ENCODE data around the gene CCDC141.

Gene CCDC141

DNA sequence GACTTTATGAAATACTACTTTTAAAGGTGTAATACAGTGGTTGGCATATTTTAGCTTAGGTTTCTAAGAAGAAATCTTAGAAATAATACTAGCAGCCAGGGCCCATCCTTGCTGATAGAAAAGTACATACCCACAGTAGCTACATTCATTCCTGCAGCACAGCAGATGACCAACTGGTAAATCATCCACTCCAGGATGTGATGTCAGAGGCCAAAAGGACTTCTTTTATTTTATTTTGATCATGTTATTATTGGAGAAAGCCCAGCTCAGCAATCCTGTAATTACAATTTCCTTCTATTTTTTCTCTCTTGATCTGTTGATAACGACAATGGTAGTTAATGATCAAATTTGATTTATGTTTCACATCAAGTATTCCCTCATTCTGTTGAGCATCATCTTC is 224.8 kb downstream of the CCDC141 start:
- TF ChIP-seq POLR2AphosphoS5 (IDR thresholded peaks at IDR 0.05; ENCODE audit: low read depth, low read length) (no peak), FOXP2 (optimal IDR thresholded peaks at IDR 0.05; ENCODE audit: borderline replicate concordance, extremely low read depth, extremely low read length, insufficient read depth) (no peak), TAF1 (IDR thresholded peaks at IDR 0.05; ENCODE audit: borderline replicate concordance, insufficient read depth, low read length) (no peak)

DNA sequence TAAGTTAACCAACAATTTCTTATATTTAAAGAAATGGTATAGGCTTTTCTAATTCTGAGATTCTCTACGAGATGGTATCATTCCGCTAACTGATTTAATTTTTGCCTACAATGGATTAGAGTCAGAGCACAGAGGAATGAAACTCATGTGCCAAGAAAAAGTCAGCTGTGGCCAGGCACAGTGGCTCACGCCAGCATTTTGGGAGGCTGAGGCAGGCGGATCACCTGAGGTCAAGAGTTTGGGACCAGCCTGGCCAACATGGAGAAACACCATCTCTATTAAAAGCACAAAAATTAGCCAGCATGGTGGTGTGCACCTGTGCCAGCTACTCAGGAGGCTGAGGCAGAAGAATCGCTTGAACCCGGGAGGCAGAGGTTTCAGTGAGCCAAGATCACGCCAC is 225.8 kb downstream of the CCDC141 start:
- TF ChIP-seq, protein P1, sequence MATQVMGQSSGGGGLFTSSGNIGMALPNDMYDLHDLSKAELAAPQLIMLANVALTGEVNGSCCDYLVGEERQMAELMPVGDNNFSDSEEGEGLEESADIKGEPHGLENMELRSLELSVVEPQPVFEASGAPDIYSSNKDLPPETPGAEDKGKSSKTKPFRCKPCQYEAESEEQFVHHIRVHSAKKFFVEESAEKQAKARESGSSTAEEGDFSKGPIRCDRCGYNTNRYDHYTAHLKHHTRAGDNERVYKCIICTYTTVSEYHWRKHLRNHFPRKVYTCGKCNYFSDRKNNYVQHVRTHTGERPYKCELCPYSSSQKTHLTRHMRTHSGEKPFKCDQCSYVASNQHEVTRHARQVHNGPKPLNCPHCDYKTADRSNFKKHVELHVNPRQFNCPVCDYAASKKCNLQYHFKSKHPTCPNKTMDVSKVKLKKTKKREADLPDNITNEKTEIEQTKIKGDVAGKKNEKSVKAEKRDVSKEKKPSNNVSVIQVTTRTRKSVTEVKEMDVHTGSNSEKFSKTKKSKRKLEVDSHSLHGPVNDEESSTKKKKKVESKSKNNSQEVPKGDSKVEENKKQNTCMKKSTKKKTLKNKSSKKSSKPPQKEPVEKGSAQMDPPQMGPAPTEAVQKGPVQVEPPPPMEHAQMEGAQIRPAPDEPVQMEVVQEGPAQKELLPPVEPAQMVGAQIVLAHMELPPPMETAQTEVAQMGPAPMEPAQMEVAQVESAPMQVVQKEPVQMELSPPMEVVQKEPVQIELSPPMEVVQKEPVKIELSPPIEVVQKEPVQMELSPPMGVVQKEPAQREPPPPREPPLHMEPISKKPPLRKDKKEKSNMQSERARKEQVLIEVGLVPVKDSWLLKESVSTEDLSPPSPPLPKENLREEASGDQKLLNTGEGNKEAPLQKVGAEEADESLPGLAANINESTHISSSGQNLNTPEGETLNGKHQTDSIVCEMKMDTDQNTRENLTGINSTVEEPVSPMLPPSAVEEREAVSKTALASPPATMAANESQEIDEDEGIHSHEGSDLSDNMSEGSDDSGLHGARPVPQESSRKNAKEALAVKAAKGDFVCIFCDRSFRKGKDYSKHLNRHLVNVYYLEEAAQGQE (IDR thresholded peaks at IDR 0.05; ENCODE audit: insufficient read depth in 1 of 2, low read depth in 2 of 2, low read length in 2 of 2) = no peak
- TF ChIP-seq POLR2AphosphoS5 (IDR thresholded peaks at IDR 0.05; ENCODE audit: low read depth, low read length) (no peak), FOXP2 (optimal IDR thresholded peaks at IDR 0.05; ENCODE audit: borderline replicate concordance, extremely low read depth, extremely low read length, insufficient read depth) (no peak), SIN3A (IDR thresholded peaks at IDR 0.05; ENCODE audit: borderline replicate concordance, insufficient read depth, low read length) (no peak), TAF1 (IDR thresholded peaks at IDR 0.05; ENCODE audit: borderline replicate concordance, insufficient read depth, low read length) (no peak)

DNA sequence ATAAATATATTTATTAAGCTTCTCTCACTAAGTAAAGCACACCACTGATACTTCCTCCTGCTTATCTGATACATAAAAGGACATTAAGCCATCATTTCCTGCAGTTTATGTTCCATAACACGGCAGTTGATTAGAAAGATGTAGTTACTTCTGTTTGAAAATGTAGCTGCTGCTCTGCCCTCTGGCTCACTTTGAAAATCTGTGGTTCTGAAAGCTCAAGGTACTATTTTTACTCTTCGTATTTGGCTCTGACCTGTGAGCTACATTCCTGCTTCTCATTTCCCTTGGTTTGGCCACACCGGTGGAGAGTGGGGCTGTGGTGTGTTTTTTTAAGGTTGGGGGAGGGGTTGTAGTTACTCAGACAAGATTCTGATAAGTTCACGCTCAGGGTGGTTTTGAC is 229.9 kb downstream of the CCDC141 start:
- TF ChIP-seq, protein P1 (IDR thresholded peaks at IDR 0.05; ENCODE audit: insufficient read depth in 1 of 2, low read depth in 2 of 2, low read length in 2 of 2) = no peak
- no peak for TF ChIP-seq FOXP2 (optimal IDR thresholded peaks at IDR 0.05; ENCODE audit: borderline replicate concordance, extremely low read depth, extremely low read length, insufficient read depth)
- TF ChIP-seq TAF1 (IDR thresholded peaks at IDR 0.05; ENCODE audit: borderline replicate concordance, insufficient read depth, low read length) = no peak
- TF ChIP-seq POLR2AphosphoS5 (IDR thresholded peaks at IDR 0.05; ENCODE audit: low read depth, low read length) = no peak
- TF ChIP-seq SIN3A (IDR thresholded peaks at IDR 0.05; ENCODE audit: borderline replicate concordance, insufficient read depth, low read length) = no peak

DNA sequence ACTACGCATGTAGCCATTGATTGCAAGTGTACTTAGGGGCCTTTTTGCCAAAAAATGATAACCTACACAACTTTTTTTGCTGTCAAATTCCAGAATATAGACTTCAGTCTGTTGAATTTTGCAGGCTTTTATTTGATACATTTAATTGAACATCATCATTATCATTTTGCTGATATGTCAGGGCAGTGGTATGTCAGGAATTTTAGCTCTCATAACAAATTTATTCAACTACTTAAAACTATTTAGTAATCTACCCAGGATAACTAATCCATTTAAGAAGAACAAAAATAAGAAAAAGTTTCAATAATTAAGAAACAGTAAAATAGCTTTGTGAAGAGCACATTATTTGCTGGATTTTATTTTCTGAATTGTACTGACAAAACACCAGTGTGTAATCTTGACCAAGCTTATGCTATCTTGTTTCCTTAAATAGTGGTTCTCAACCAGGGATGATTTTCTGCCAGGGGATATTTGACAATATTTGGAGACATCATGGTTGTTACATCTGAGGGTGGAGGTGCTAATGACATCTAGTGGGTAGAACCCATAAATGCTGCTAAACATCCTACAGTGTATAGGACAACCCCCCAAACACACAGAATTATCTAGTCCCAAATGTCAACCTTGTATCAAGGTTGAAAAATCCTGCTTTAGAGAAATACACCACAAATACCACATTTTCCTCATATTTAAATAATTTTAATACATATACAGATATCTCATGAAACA is 230.6 kb downstream of the CCDC141 start:
- no peak for TF ChIP-seq TAF1 (IDR thresholded peaks at IDR 0.05; ENCODE audit: borderline replicate concordance, insufficient read depth, low read length)
- no peak for TF ChIP-seq POLR2AphosphoS5 (IDR thresholded peaks at IDR 0.05; ENCODE audit: low read depth, low read length)

DNA sequence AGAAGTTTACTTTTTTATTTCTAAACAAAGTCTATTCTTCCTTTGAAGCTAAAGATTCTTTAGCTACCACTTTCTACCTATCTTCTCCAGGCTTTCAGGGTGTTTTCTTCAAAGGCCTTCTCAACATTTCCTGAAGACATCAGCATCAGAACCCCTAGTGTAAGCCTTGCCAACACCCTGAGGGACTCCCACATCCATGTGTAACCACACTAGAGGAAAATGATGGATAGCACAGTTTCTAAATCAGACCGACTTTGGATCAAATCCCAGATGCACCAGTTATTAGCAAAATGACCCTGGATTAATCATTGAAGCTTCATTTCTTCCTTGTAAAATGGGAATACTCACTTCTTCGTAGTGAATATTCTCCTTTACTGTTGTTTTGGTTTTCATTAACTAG is 238.0 kb downstream of the CCDC141 start:
- TF ChIP-seq, protein P1 (IDR thresholded peaks at IDR 0.05; ENCODE audit: insufficient read depth in 1 of 2, low read depth in 2 of 2, low read length in 2 of 2) = no peak

DNA sequence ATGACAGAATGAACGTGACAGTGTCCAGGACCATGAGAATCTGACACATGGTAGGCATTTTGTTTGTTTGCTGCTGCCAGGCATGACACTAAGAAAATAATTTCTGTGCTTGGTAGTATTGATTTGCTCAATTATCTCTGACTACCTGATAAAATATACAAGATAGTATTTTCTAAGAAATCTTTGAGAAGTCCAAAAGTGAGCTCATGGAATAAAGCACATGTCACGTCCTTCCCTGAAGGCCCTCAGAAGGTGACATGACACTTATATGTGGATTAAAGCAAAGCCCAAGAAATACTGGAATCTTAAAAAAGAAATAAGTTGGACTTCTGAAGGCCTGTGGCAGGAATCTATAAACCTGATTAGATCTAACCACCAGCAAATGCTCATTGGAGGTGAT is 238.9 kb downstream of the CCDC141 start:
- TF ChIP-seq, protein P1 (IDR thresholded peaks at IDR 0.05; ENCODE audit: insufficient read depth in 1 of 2, low read depth in 2 of 2, low read length in 2 of 2) = no peak
- no peak for TF ChIP-seq SIN3A (IDR thresholded peaks at IDR 0.05; ENCODE audit: borderline replicate concordance, insufficient read depth, low read length)
- no peak for TF ChIP-seq POLR2AphosphoS5 (IDR thresholded peaks at IDR 0.05; ENCODE audit: low read depth, low read length)
- TF ChIP-seq TAF1 (IDR thresholded peaks at IDR 0.05; ENCODE audit: borderline replicate concordance, insufficient read depth, low read length) = no peak
- no peak for TF ChIP-seq FOXP2 (optimal IDR thresholded peaks at IDR 0.05; ENCODE audit: borderline replicate concordance, extremely low read depth, extremely low read length, insufficient read depth)
